GM12865 (cell line): Measurements from ENCODE around the gene LCP2.

Experiments
- DNase-seq: peaks from one replicate; pipeline ENCODE4 v3.0.0; 2010; ENCODE audit warnings: low read depth
- H3K4me3 ChIP-seq: 2 replicates; pipeline ENCODE4 v1.5.1; 2011; ENCODE audit warnings: mild to moderate bottlenecking, low read depth, low read length, control low read depth
- CTCF ChIP-seq: IDR thresholded peaks from 2 replicates; pipeline ENCODE4 v1.5.1; 2011; ENCODE audit warnings: low read length, control low read depth, low read depth, inconsistent platforms; ENCODE audit not compliant: insufficient read depth; ENCODE audit errors: missing control alignments

The LCP2 gene

GRCh38 chr5:170292179-170293104 is 5.1 kb downstream of the LCP2 start:
- no peak overlapping the region for H3K4me3 ChIP-seq
- no peak for DNase-seq
- no peak for TF ChIP-seq CTCF

GRCh38 chr5:170290498-170290897 is 7.1 kb downstream of the LCP2 start:
- no peak overlapping the region for H3K4me3 ChIP-seq
- no peak for DNase-seq
- no peak for TF ChIP-seq CTCF

GRCh38 chr5:170289764-170290163 is 7.8 kb downstream of the LCP2 start:
- no peak overlapping the region for H3K4me3 ChIP-seq
- DNase-seq: no peak
- no peak for TF ChIP-seq CTCF

- no peak for DNase-seq
- H3K4me3 ChIP-seq: no peak overlapping the region
- no peak for TF ChIP-seq CTCF
Measured at GRCh38 chr5:170289121-170289520, 8.5 kb downstream of the LCP2 start.

DNA sequence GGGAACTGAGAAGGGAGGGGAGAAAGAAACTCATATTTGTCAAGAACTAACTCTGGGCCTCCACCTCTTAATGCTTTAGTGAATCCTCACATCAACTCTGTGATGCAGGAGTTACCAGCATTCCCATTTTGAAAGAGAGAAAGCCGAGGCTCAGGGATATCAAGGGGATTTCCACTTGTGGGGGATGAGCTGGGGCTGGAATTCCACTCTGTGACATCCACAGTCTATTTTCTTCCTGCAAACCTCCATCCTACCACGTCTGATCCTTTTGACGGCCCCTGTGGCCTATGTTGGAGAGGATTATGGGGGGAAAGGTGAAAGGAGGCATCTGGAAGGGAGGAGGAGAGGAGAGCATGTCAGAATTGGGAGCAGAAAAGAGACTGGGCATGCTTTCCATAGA is 9.0 kb downstream of the LCP2 start:
- H3K4me3 ChIP-seq: no peak overlapping the region
- no peak for DNase-seq
- no peak for TF ChIP-seq CTCF

- no peak for TF ChIP-seq CTCF
- no peak for DNase-seq
- H3K4me3 ChIP-seq: no peak overlapping the region
Measured at GRCh38 chr5:170288151-170288550, 9.4 kb downstream of the LCP2 start.

DNA sequence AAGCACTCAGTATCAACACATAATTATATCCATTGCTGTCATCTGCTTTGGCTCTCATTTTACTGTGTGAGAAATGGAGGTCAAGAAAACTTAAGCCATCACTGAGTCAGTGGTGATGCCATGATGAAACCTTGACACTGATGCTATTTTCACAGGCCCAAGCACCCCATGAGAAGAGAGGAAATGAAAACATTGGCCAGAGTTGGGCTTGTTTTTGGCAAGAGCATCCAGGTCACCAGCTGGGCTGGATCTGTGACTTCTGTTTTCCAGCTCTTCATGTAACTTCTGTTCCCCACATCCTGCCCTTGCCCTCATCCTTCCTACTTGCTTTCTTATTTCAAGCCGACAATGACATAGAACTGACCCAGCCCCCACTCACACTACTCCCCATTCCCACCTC is 10.0 kb downstream of the LCP2 start:
- no peak for DNase-seq
- H3K4me3 ChIP-seq: no peak overlapping the region
- TF ChIP-seq CTCF: no peak
